Ramos (cell line): ENCODE results near the gene KCNJ1.

Experiments used
- in situ Hi-C: fragments of 300-500 bp; cut with MboI; formaldehyde crosslinking; loops from one replicate; pipeline ENCODE4 v1.14.3; 2022; ENCODE audit warnings: low sequenced_read_pairs; ENCODE audit not compliant: unreplicated experiment

The KCNJ1 gene

GRCh38 chr11:128800871-128801417, 66.2 kb downstream of the KCNJ1 start:
- in situ Hi-C loops: no loop called here

- in situ Hi-C loops: no loop called here
Measured at GRCh38 chr11:128796270-128796669, 70.8 kb downstream of the KCNJ1 start.

GRCh38 chr11:128790196-128790595, 76.9 kb downstream of the KCNJ1 start:
- in situ Hi-C loops: no loop called here

GRCh38 chr11:128789497-128790150, 77.5 kb downstream of the KCNJ1 start:
- in situ Hi-C loops: no loop called here
